Tibial artery (tissue), 4 donors: Measurements from ENCODE around the gene GFPT1.
"Not testable (repeated sequence)": the region's sequence is repeated elsewhere in the genome, so short reads cannot be mapped to it uniquely, and the experiment has no call there.

Source experiments
- DNase-seq, 2 donors: peaks; one replicate each; pipeline ENCODE4 v3.0.0-alpha.2; 2019
- H3K27ac ChIP-seq, 2 donors: fragments of 200-600 bp; sonication (generic) in 1 of 2; 1 replicate in 1 of 2; 2 replicates in 1 of 2; pipeline ENCODE4 v1.5.1; 2018 to 2019; ENCODE audit warnings: mild to moderate bottlenecking in 1 of 2
- H3K27me3 ChIP-seq, 2 donors: fragments of 200-600 bp; sonication (generic) in 1 of 2; one replicate each; pipeline versions ENCODE4 v1.5.1 to v1.6.0; 2016 to 2019
- H3K36me3 ChIP-seq, 3 donors: fragments of 200-600 bp; sonication (generic) in 2 of 3; one replicate each; pipeline ENCODE4 v1.5.1; 2016 to 2019; ENCODE audit warnings: mild to moderate bottlenecking in 2 of 3
- H3K4me1 ChIP-seq, 4 donors: fragments of 200-600 bp; sonication (generic) in 2 of 4; 1 replicate in 3 of 4; 2 replicates in 1 of 4; pipeline ENCODE4 v1.5.1; 2016 to 2019
- H3K4me3 ChIP-seq, 2 donors: fragments of 200-600 bp; sonication (generic) in 1 of 2; 1 replicate in 1 of 2; 2 replicates in 1 of 2; pipeline ENCODE4 v1.5.1; 2018 to 2019; ENCODE audit warnings: mild to moderate bottlenecking in 2 of 2
- H3K9me3 ChIP-seq, 3 donors: fragments of 200-600 bp; sonication (generic) in 1 of 3; one replicate each; pipeline ENCODE4 v1.5.1; 2016 to 2019
- CTCF ChIP-seq, 2 experiments: fragments of 200-600 bp in 1 of 2; fragments of 450-650 bp in 1 of 2; IDR thresholded peaks; one replicate each; pipeline ENCODE4 v1.5.1; 2017 to 2019; ENCODE audit warnings: antibody characterized with exemption in 2 of 2, mild to moderate bottlenecking in 1 of 2, moderate library complexity in 1 of 2
- intact Hi-C: fragments of 100-400 bp; cut with DNase I; formaldehyde crosslinking; loops from one replicate; pipeline ENCODE4 v1.15.0; 2023; ENCODE audit warnings: low total_unique reads

GFPT1 gene

GRCh38 chr2:69358914-69359313, 28.1 kb downstream of the GFPT1 start:
- Histone ChIP-seq H3K27me3 (no peaks in the 10 kb centered on the region), H3K36me3 (peaks cover 72 to 100% (median 97%) of the 10 kb centered on the region in 3 donors), H3K9me3 (no peaks in the 10 kb centered on the region), H3K27ac (no peak overlapping the region), H3K4me3 (no peak overlapping the region), H3K4me1 (no peaks in the 10 kb centered on the region)
- no peak for DNase-seq
- intact Hi-C loops, result no loop called here
- no peak for TF ChIP-seq CTCF (IDR thresholded peaks at IDR 0.05)

GRCh38 chr2:69356471-69356870, 30.6 kb downstream of the GFPT1 start:
- Histone ChIP-seq H3K4me1 (no peaks in the 10 kb centered on the region), H3K4me3 (no peak overlapping the region), H3K9me3 (no peaks in the 10 kb centered on the region), H3K27ac (no peak overlapping the region), H3K36me3 (peaks cover 58 to 93% (median 92%) of the 10 kb centered on the region in 3 donors), H3K27me3 (no peaks in the 10 kb centered on the region)
- no peak for TF ChIP-seq CTCF (IDR thresholded peaks at IDR 0.05)
- intact Hi-C loops, result no loop called here
- no peak for DNase-seq

- H3K27me3 ChIP-seq, H3K27ac ChIP-seq, H3K4me3 ChIP-seq, intact Hi-C loops, DNase-seq, H3K4me1 ChIP-seq, H3K9me3 ChIP-seq: not testable (repeated sequence)
- peaks cover 51 to 90% (median 84%) of the 10 kb centered on the region in 3 donors for H3K36me3 ChIP-seq
Observed at GRCh38 chr2:69354976-69355375, 32.1 kb downstream of the GFPT1 start.

- no peaks in the 10 kb centered on the region for H3K4me1 ChIP-seq
- H3K27me3 ChIP-seq, result no peaks in the 10 kb centered on the region
- no peaks in the 10 kb centered on the region for H3K9me3 ChIP-seq
- no peak for TF ChIP-seq CTCF (IDR thresholded peaks at IDR 0.05)
- no peak overlapping the region for H3K27ac ChIP-seq
- intact Hi-C loops, result no loop called here
- H3K4me3 ChIP-seq, result no peak overlapping the region
- no peak for DNase-seq
- peaks cover 54 to 90% (median 84%) of the 10 kb centered on the region in 3 donors for H3K36me3 ChIP-seq
Observed at GRCh38 chr2:69353360-69353759, 33.7 kb downstream of the GFPT1 start.

- Histone ChIP-seq H3K27me3 (no peaks in the 10 kb centered on the region), H3K36me3 (peaks cover 69 to 88% (median 82%) of the 10 kb centered on the region in 3 donors)
Observed at GRCh38 chr2:69348781-69349180, 38.2 kb downstream of the GFPT1 start.

GRCh38 chr2:69345434-69345833, 41.6 kb downstream of the GFPT1 start:
- no peak for TF ChIP-seq CTCF (IDR thresholded peaks at IDR 0.05)
- no peak overlapping the region for H3K27ac ChIP-seq

More at GRCh38 chr2:69348781-69349180, 38.2 kb downstream of the GFPT1 start:
- intact Hi-C loops, result no loop called here
- Histone ChIP-seq H3K4me3 (no peak overlapping the region), H3K9me3 (no peaks in the 10 kb centered on the region), H3K27ac (no peak overlapping the region), H3K4me1 (no peaks in the 10 kb centered on the region)
- no peak for TF ChIP-seq CTCF (IDR thresholded peaks at IDR 0.05)
- DNase-seq, result no peak

More at GRCh38 chr2:69345434-69345833, 41.6 kb downstream of the GFPT1 start:
- no peaks in the 10 kb centered on the region for H3K27me3 ChIP-seq
- no peak for DNase-seq
- H3K36me3 ChIP-seq, result peaks cover 88 to 96% (median 94%) of the 10 kb centered on the region in 3 donors
- peaks cover 0 to 7% (median 2%) of the 10 kb centered on the region in 4 donors for H3K4me1 ChIP-seq
- intact Hi-C loops, result no loop called here
- no peaks in the 10 kb centered on the region for H3K9me3 ChIP-seq
- H3K4me3 ChIP-seq, result no peak overlapping the region
